ENCODE results near the gene TMEM255B.

GRCh38 chr13:113731192-113732175 is 27.5 kb upstream of the TMEM255B start:
- TF ChIP-seq CTCF (IDR thresholded peaks at IDR 0.05 in 2 of 3, conservative IDR thresholded peaks at IDR 0.05 in 1 of 3; ENCODE audit: borderline replicate concordance in 1 of 3, insufficient read depth in 1 of 3, low read depth in 2 of 3, low read length in 2 of 3) = no peak
- TF ChIP-seq EZH2phosphoT487 (IDR thresholded peaks at IDR 0.05; ENCODE audit: borderline replicate concordance) = no peak
- TF ChIP-seq YY1 (IDR thresholded peaks at IDR 0.05; ENCODE audit: extremely low read depth, insufficient replicate concordance, low read depth, low read length) = no peak
- TF ChIP-seq SRF (IDR thresholded peaks at IDR 0.05; ENCODE audit: low read depth) = no peak
- no peak for TF ChIP-seq RAD21 (IDR thresholded peaks at IDR 0.05; ENCODE audit: low read depth)
- no peak for TF ChIP-seq EGR1 (IDR thresholded peaks at IDR 0.05; ENCODE audit: low read depth)
- no peak for TF ChIP-seq ZNF274 (IDR thresholded peaks at IDR 0.05; ENCODE audit: low read depth, low read length)
- no peak for TF ChIP-seq POLR2A (IDR thresholded peaks at IDR 0.05; ENCODE audit: borderline replicate concordance, extremely low read depth, insufficient read depth, insufficient read length)
- no peak for TF ChIP-seq POLR2AphosphoS5 (IDR thresholded peaks at IDR 0.05; ENCODE audit: low read depth, low read length)
- TF ChIP-seq CEBPB (IDR thresholded peaks at IDR 0.05; ENCODE audit: low read depth) = no peak
- no peak for TF ChIP-seq SP1 (IDR thresholded peaks at IDR 0.05; ENCODE audit: low read depth)
- no peak for TF ChIP-seq TCF7L2 (IDR thresholded peaks at IDR 0.05; ENCODE audit: borderline replicate concordance, extremely low read depth, insufficient read depth, insufficient read length)
- no peak for TF ChIP-seq JUND (IDR thresholded peaks at IDR 0.05)
- TF ChIP-seq ELF1 (IDR thresholded peaks at IDR 0.05; ENCODE audit: borderline replicate concordance, low read depth) = no peak
